Astrocyte of the cerebellum (primary cell): Measurements from ENCODE around the gene FNTB.

Experiments used
- DNase-seq: peaks from one replicate; pipeline ENCODE4 v3.0.0-alpha.2; 2011; ENCODE audit warnings: low read depth
- H3K4me3 ChIP-seq: 2 replicates; pipeline ENCODE4 v1.5.1; 2011; ENCODE audit warnings: mild to moderate bottlenecking, low read depth, low read length, moderate library complexity
- CTCF ChIP-seq: IDR thresholded peaks from 2 replicates; pipeline ENCODE4 v1.5.1; 2012; ENCODE audit warnings: low read length, low read depth, moderate library complexity, mild to moderate bottlenecking; ENCODE audit errors: missing control alignments
- in situ Hi-C: cut with HindIII; loops from 2 replicates; pipeline ENCODE4 v1.10.0; 2017; ENCODE audit warnings: low sequenced_read_pairs

The FNTB gene

DNA sequence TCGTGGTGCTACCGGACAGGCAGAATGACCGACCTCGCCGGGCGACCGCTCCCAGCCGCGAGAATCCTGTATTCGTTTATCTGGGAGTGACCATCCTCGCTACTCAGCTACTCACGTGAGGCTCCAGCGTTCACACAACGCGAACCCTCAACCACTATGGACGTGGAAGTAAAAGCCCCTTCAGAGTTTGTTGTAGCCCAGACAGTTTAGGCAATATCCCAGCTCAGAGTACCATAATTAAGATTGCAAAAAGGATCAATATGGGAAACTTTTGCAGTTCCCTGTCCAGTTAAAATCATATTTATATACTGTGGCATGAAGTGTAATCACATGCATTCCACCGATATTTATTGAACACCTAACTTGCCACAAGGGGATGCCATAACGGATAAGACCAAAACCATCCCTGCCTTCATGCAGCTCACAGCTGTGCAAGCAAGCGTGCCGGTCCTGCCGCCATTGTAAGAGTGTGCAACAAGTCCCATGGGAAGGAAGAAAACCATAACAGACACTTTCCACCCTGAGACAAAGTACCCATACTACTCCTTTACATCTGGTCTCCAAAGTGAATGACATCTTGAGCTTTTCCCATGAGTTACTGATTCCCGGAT is 116.6 kb downstream of the FNTB start:
- no peak for DNase-seq

GRCh38 chr14:65104791-65105190 is 118.1 kb downstream of the FNTB start:
- TF ChIP-seq CTCF, result no peak
- no peak for DNase-seq
- in situ Hi-C loops, result no loop called here
- no peak overlapping the region for H3K4me3 ChIP-seq

More for the DNA sequence above, 116.6 kb downstream of the FNTB start:
- TF ChIP-seq CTCF, result peak; percentile 21
- in situ Hi-C loops, result no loop called here
- H3K4me3 ChIP-seq, result peak overlapping the region; percentile 77

DNA sequence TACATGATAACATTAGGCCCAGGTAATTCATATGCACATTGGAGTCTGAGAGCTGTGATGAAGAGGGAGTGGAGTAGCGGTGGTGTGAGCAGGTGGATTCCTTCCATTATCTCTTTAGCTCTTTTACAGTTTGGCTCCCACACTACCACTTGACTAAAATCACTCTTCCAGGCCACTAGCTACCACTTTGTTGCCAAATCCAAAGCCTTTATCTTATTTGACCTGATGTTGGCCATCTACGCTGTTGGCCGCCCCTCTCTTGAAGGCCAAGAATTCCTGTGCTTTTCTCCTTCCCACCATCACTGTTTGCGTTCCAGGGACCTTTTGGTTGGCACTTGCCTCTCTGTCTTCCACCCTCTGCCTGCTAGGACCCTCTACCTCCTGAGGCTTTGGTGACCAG is 119.6 kb downstream of the FNTB start:
- in situ Hi-C loops, result no loop called here
- H3K4me3 ChIP-seq, result no peak overlapping the region
- TF ChIP-seq CTCF, result no peak
- no peak for DNase-seq

GRCh38 chr14:65106736-65107135 is 120.0 kb downstream of the FNTB start:
- no peak overlapping the region for H3K4me3 ChIP-seq
- no peak for TF ChIP-seq CTCF
- DNase-seq, result no peak
- in situ Hi-C loops, result no loop called here

DNA sequence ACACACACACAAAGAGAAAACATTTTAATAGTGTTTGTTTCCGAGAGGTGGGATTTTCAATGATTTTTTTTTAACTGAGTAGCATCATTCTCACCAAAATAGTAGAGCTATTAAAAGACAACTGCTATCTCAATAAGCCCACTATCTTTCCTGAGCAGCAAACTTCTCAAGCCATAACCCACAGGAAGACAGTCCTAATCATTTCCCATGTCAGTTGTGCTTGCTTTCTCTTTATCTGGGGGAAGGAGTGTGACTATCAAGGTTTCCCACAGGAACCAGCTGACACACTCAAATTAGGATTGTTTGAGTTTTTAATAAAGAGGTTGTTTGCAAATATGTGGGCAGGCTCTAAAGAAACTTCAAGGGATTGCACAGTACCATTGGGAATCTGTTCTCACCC is 120.5 kb downstream of the FNTB start:
- no peak for DNase-seq
- in situ Hi-C loops, result no loop called here
- H3K4me3 ChIP-seq, result no peak overlapping the region
- TF ChIP-seq CTCF, result no peak

- H3K4me3 ChIP-seq, result no peak overlapping the region
- TF ChIP-seq CTCF, result no peak
- no peak for DNase-seq
- in situ Hi-C loops, result no loop called here
Observed at GRCh38 chr14:65109357-65109756, 122.7 kb downstream of the FNTB start.
